ENCODE results near the gene SUCLG2. TPM values are rescaled to one million over a fixed set of nuclear protein-coding genes. Genes with fewer than 3 reads are reported as not detected.

The SUCLG2 gene
- total RNA-seq, 2 experiments from 2014 or later, result 61.1 to 62.7 TPM

DNA sequence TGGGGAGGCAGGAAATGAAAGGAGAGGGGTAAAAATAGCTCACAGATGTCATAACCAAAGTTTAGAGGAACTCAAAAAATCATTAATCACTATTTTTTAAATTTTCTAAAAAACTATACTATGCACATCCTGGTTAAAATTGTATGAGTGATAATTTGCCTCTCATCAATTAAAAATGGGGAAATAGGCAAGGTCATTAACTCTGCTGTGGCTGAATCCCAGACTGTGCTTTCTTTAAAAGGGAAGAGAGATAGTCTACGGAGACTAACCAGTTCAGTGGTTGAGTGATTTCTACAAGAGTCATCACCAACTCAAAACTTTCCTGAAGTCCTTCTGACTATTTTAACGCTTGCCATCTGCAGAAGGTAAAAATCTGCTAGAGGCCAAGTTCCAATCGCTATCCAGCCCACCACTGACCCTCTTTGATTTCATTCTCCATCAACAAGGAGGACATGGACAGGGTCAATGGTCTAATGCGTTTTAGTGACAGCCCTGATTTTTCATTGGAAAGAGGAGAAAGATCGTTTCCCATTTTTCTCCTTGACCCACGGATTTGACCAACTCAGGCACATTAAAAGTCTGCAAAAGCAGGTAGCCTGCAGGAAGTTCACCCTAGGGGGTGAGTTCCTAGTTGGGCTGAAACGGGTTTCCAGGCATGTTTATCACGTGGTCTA is 850 bp downstream of the SUCLG2 start:
- POLR2A ChIA-PET, result interaction anchor here (0.6 kb wide), 1 partner anchor 1433 kb away, joined by 3 read pairs; no protein-coding TSS in a partner anchor
- CTCF ChIA-PET, result interaction anchor here (1.5 kb wide), 1 partner anchor 9 kb away, joined by 3 read pairs; no protein-coding TSS in a partner anchor

DNA sequence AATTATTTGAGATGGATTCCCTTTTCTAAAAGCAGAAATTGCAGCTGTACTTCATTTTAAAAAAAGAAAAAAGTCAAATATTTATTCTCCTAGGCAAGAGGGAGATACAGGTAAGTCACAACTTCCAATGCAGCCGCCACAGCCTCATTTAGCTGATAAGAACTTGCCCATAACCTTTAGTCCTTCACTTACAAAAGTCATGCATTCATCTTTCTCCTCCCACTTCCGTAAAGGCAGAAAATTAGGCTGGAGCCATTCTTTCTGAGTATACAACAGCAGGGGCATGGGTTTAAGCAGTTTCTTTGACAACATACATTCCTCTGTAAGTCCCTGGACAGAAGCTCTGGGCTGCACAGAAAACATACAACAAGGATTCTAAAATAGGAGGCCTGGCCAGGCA is 4.3 kb downstream of the SUCLG2 start:
- POLR2A ChIA-PET, result interaction anchor here (1.4 kb wide), 1 partner anchor 15 kb away, joined by 3 read pairs; no protein-coding TSS in a partner anchor
- CTCF ChIA-PET, result no interaction called here

DNA sequence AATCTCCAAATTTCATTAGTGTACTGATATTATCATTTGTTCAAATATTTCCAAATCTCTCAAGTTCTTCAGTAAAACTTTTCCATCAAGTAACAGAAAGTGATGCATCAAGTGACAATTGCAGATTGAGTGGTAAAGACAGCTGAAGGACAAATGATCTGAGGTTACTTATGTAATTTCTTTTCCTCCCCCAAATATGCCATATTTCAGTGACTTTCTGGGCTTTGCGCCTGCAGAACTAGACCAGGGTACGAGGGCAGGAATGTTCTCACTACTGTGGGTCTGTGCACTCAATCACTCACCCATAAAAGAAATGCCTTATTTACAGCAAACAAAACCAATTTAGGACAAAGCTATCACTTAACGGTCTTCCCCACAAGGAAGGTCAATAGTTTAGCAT is 4.7 kb downstream of the SUCLG2 start:
- POLR2A ChIA-PET, result interaction anchor here (1.4 kb wide), 1 partner anchor 14 kb away, joined by 3 read pairs; no protein-coding TSS in a partner anchor
- CTCF ChIA-PET, result no interaction called here

DNA sequence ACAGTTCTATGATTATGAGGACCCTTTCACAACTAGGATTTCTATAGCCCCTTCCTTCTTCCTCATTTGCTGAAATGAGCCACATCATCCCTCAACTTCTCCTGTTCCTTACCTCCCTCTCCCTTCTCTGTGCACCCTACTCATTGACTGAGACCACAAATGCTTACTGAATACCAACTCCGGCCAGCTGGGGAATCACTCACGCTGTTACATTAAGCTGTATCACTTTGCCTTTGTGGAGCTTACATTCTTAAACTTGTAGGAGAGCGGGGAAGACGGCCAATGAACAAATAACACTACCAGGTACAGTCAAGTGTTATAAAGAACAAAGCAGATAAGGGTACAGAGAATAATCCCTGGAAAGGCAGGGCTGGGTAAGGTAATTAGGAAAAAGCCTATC is 5.7 kb downstream of the SUCLG2 start:
- CTCF ChIA-PET, result no interaction called here
- POLR2A ChIA-PET, result interaction anchor here (1.4 kb wide), 1 partner anchor 13 kb away, joined by 3 read pairs; no protein-coding TSS in a partner anchor

DNA sequence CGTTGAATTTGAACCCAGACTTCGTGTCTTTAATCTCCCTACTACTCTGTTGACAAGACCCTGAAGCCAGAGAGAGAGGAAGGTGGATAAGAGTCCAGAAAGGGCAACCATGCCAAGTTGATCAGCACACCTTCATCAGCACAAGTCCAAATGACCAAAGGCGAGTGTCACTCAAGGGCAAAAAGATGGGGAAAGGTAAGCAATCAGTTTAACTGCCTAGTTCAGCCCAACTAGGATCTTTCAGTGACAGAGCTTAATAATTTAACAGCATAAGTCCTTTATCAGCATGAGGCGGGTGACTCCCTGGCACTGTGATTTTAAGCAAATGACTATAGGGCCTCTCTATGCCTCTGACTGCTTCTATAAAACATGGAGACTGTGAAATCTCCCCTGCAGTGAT is 6.2 kb downstream of the SUCLG2 start:
- CTCF ChIA-PET, result no interaction called here
- POLR2A ChIA-PET, result no interaction called here

DNA sequence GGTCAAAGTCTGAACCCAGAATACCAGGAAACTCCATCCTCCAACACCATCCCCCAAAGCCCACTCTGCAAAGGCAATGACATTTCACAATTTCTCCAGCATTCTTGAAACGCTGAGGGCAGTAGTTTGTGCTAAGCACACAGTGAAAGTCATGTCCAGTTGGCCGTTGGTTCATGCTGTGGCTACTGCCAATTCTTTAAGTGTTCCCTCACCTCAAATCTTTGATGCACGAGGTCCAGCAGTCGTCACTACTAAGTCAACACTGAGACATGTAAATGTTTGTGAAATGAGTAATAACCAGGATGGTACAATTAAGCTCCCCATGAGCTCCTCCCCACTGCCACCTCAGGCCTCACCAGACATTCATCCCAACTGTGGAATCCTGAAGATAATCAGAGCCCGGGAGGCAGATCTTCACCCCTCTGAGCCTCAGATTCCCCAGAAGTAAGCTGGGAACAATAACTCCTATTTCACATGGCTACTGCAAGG is 7.0 kb downstream of the SUCLG2 start:
- ChIA-PET CTCF (no interaction called here), POLR2A (no interaction called here)

DNA sequence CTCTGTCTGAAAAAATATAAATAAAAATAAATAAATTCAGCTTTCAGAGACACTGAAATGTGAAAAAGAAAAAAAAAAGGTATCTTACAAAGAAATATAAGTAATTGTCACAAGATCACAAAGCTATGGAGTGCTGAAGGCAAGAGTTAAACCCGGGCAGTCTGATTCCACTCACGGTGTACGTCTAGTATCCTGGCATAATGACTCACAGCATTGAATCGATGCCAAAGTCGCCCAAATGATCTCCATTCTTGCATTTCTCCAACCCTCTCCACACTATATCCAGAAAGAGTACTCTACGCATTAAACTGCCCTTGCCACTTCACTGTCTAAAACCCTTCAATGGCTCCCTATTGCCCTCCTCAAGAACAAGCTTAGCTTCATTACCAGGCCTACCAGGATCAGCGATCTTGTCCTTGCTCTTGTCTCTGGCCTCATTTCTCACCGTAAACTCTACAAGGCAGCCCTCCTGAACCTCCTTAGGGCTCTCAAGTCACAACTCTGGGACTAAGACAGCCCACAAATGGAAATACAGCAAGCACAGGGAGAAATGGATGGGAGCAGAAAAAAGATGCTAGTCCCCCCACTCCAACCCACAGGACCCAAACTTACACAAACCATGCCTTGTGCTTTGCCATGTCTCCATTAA is 7.7 kb downstream of the SUCLG2 start:
- ChIA-PET CTCF (no interaction called here), POLR2A (no interaction called here)

DNA sequence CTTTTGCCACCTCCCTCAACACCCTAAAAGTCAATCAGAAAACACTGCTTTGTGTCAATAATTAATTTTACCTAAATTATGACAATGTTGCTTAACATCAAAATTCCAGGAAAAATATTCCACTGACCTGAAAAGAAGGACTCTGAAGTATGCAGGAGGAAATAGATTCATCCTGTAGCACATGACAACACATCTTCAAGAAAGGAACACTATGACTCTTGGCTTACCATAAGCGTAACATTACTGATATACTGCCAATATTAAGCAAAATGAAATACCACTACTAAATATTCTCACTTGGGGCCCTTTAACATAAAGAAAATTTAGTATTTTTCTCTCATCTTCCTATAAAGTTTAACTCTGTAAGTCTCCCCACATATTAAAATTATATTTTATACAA is 9.6 kb downstream of the SUCLG2 start:
- ChIA-PET CTCF (interaction anchor here (1.4 kb wide), 1 partner anchor 10 kb away, joined by 3 read pairs; the partner anchor contains the start of gene SUCLG2), POLR2A (no interaction called here)

DNA sequence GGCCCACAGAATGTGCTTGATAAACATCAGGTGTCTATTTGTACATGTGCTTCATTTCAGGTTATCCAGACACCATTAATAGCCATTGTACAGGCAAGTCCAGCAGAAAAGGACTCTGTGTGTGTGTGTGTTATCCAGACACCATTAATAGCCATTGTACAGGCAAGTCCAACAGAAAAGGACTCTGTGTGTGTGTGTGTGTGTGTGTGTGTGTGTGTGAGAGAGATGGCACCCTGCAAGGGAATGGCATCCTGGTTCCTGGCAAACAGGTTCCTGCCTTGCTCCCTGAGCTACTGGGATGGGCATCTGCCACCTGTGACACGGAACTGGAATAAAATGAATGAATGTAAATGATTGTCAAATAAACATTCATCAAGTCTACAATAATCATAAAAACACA is 11.7 kb downstream of the SUCLG2 start:
- CTCF ChIA-PET, result no interaction called here
- POLR2A ChIA-PET, result no interaction called here

DNA sequence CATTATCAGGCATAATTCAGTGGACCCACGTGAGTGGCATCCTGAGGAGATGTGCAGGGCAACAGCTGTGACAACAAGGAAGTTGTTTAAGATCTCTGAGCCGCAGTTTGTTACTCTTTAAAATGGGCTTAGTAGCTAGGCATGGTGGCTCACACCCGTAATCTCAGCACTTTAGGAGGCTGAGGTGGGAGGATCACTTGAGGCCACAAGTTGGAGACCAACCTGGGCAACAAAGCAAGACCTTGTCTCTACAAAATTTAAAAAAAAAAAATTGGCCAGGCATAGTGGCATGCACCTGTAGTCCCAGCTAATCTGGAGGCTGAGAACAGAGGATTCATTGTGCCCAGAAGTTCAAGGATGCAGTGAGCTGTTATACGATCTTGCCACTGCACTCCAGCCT is 12.2 kb downstream of the SUCLG2 start:
- ChIA-PET CTCF (no interaction called here), POLR2A (no interaction called here)

DNA sequence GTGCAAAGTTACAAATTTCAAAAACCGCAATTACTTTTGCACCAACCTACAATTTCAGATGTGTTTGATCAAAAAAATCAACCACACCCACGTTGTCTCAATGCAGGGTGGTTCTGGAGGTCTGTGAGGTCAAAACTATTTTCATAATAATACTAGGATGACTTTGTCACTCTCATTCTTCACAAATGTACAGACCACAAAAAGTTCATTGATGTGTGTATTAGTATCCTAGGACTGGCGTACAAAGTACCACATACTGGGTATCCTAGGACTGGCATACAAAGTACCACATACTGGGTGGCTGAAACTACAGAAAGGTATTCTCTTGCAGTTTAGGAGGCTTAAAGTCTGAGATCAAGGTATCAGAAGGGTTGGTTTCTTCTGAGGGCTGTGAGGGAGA is 13.0 kb downstream of the SUCLG2 start:
- ChIA-PET CTCF (no interaction called here), POLR2A (no interaction called here)

DNA sequence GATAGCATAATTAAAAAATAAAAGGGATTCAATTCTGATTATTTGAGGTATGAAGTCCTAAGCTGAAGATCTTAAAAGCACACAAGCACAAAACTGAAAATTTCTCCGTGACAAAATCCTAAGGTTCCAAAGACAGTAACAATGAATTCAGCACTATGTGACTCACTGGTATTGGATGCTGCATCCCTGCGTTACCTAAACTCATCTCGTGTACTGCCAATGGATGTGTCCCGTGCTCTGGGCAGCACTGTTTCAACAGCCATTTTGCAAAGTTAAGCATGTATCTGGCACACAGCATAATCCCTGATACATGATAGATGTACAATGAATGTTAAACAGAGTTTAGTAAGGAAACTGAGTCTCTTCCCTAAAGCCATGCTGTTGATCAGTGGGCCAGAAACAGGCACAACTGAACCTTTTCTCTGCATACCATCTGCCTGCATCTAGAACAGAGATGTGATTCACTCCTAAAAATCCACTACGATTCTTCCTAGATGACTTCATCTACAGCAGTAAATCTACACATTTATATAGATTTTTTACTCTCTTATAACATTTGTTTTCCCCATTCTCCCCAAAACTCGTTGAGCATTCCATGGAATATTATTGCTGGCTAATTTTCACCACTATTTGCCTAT is 14.3 kb downstream of the SUCLG2 start:
- CTCF ChIA-PET, result no interaction called here
- POLR2A ChIA-PET, result no interaction called here

DNA sequence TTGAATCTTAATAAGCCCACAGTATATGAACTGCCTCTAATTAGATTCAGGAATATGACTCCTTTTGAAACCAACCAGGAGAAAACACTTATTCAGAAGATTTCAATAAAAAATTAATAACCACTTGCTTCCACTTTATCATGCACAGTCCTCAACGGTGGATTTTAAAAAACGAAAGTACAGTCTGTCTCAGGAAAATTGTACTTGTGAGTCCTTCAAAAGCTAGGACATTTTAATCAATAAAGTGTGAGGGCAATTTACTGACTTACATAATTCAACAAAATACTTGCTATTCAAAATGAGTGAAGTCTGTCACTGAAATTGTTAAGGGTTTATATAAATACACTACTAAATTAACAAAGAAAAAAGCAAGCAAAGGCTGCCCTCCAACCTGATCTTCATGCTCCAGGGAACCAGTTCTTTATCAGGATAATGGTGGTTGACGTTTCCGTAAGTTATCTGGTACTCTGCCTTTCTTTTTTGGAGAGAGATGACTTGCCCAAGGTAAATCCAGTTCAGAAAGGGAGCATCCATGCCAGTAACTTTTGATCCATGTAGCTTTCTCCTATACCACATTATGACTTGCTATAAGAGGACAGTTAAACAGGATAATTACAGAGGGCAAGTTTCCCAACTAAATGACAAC is 17.0 kb downstream of the SUCLG2 start:
- CTCF ChIA-PET, result no interaction called here

DNA sequence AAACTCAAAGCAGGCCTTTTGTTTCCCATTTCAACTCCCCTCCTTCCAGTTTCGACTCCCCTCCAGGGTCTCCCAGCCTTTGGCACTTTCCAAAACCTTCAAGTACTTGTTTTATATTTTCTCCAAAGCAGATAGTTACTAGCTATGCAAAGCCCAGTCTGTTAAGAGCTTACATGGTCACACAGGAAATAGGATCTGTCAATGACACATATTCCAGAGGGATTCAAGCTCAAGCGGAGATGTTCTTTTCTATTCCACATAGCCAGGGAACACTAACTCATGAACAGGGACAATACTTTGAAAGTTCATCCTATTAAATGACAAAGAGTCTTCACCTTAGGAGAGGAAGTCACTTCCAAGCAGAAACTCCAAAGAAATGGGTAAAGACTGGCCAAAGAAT is 18.6 kb downstream of the SUCLG2 start:
- POLR2A ChIA-PET, result interaction anchor here (0.6 to 1.4 kb wide), 3 partner anchors 10 to 20 kb away, joined by 3 to 6 read pairs (median 3); no protein-coding TSS in a partner anchor
- CTCF ChIA-PET, result interaction anchor here (0.7 kb wide), 1 partner anchor 19 kb away, joined by 3 read pairs; no protein-coding TSS in a partner anchor

More for the DNA sequence above, 17.0 kb downstream of the SUCLG2 start:
- POLR2A ChIA-PET, result no interaction called here

DNA sequence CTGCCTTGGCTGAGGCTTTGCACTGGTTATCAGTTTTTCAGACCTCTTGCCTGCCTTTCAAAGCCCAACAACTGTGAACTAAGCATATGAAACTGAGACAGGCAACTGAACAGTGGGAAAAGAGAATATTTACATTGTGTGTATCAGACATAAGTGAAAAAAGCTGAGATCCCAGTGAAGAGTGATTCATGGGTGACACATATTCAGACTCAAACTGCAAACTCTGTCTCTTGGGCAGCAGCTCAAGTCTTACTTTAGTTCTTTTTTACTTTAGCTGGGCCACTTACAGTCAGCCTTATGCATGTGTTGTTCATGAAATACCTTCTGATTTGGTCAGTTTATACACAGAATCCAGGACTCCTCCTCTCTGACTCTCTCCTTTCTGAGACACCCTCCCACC is 19.2 kb downstream of the SUCLG2 start:
- ChIA-PET CTCF (no interaction called here), POLR2A (interaction anchor here (1.0 to 1.4 kb wide), 2 partner anchors 14 to 20 kb away, joined by 3 to 6 read pairs; no protein-coding TSS in a partner anchor)

DNA sequence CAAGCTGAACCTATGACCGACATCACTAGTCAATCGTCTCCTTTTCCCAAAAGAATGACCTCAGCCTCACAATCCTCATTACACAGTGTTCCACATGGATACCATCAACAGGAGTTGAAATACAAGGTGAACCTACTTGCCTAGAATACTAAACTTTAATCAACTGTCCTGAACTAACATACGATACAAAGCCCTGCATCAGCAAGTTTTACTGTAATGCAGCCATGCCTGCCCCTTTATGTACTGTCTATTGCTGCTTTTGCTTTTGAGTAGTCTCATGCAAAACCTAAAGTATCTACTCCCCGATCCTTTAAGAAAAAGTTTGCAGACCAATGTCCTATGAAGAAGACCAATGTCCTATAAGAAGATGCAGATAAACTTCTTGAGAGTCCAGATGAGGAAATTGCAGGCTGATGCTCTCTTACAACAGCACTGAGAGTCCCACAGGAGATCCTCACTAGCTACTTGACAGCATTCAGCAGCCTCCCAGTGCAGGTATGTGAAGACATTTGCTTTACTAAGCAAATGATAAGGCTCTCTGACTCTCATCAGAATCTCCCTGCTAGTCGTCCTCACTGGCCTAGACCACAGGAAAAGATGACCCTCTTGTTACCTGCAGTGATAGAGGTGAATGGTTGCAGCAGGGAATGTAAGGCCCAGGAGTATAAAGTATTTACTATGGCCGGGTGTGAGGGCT is 23.6 kb downstream of the SUCLG2 start:
- CTCF ChIA-PET, result no interaction called here
- POLR2A ChIA-PET, result no interaction called here

DNA sequence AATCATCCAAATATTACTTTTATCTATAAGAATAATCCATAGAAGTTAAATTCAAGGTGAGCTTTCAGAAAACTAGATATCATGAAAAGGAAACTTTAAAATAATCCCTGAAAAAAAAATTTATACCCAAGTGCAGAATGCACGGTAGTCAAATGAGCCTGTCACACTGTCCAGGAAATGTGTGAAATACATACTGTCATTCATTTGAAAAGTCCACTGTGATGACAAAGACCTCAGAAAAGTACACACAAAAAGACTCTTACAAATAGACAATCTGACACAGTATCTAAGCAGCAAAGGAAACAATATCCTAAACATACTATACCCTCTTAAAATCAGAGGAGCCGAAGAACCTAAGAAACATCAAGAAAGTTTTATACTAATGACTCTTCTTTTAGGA is 29.7 kb downstream of the SUCLG2 start:
- POLR2A ChIA-PET, result no interaction called here
- CTCF ChIA-PET, result no interaction called here

DNA sequence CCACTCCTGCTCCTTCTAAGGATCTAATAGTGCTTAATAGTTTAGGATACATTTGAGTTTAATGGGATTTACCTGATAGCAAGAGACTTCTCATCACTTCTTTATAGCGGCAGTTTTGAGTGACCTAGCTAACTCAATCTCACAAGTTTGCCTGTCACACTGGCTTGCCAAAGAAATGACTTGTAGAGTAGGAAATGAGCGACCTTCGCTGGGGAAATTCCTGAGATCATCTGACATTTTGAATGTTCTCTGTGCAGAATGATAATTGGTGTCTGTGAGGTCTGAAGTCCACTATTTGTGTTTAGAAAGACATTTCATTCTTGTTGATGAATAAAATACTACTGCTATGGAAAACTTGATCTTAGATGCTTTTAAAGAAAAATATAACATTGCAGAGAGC is 30.3 kb downstream of the SUCLG2 start:
- CTCF ChIA-PET, result no interaction called here
- POLR2A ChIA-PET, result no interaction called here

DNA sequence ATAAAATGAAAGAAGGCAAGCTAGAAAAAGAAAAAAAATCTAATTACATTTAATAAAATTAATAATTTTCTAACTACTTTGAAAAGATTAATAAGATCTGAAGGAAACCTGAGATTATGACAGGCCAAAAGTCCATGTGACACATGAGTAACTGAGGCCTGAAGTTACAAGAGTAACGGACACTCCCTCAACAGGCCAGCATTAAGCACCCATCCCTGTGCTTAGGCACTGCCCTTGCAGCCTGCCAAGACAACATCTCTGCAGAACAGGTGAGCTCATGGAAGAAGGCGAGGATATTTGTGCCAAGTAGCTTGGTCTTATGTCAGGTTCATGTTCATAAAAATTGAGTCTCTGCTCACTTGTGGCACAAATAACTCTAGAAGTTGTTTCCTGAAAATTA is 31.8 kb downstream of the SUCLG2 start:
- ChIA-PET POLR2A (no interaction called here), CTCF (no interaction called here)

DNA sequence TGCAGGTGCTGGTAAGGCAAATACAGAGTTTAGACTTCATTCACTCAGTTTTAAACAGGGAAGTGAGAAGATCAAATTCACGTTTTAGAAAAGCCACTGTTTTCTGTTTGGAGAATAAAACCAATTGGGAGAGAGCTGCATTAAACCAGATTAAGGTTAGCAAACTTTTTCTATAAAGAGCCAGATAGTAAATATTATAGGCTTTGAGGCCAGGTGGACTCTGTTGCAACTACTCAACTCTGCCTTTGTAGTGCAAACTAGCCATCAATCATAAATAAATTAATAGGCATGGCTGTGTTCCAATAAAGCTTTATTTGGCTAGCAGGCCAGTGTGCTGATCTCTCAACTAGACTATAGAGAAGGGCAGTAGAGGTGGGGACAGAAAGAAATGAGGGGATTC is 33.5 kb downstream of the SUCLG2 start:
- ChIA-PET POLR2A (no interaction called here), CTCF (no interaction called here)

Measured in activated CD8-positive, alpha-beta memory T cell treated with anti-CD3 and anti-CD28 coated beads for 36 hours (primary cell).